IPS-18c (cell line): ENCODE measurements around the gene RNF220.

Experiments
- H3K4me3 ChIP-seq: 2 replicates; pipeline ENCODE4 v1.7.0; 2013; ENCODE audit warnings: low read depth, mild to moderate bottlenecking, low read length, moderate library complexity; ENCODE audit not compliant: insufficient read depth
- H3K9me3 ChIP-seq: one replicate; pipeline ENCODE4 v1.6.1; 2013; ENCODE audit warnings: mild to moderate bottlenecking, low read length, moderate library complexity; ENCODE audit not compliant: control insufficient read depth, insufficient read depth

The RNF220 gene

DNA sequence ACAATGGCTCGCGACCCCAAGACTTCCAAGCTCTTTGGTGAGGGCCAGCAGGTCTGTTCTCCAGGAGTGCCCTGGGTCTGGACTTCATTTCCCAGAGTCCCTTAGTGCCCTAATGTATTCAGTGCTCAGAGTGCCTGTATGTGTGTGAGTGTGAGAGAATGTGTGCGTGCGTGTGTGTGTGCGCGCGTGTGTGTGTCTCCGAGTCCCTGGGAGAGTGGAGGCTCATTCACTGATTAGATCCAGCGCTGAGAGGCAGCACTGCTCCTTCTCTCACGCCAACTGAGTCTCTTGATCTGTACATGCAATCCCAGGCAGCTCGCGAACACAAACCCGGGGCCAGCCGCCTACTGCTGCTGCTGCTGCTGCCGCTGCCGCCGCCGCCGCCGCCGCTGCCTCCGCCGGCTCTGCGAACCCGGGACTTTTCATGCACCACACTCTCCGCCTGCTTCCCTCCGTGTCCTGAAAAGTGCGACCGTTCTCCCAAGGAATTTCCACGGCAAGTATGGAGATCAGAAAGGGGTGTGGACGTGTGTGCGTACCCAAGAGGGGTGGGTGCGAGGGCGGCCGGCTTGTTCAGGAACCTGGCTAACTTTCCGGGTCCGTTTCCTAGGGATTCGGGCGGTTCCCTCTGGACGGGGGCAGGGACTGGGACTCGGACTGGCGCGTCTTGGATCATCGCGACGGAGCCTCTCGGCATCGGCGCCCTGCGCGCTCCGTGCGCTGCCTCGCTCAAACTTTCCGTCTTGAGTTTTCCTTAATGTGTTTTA is at the start of gene RNF220:
Gene RNF220 (plus strand): TSS at position 225 of the 767 bp plus-strand sequence.
- Histone ChIP-seq H3K9me3 (no peaks in the 10 kb centered on the region), H3K4me3 (peak within 1 kb of the TSS; percentile 73)

DNA sequence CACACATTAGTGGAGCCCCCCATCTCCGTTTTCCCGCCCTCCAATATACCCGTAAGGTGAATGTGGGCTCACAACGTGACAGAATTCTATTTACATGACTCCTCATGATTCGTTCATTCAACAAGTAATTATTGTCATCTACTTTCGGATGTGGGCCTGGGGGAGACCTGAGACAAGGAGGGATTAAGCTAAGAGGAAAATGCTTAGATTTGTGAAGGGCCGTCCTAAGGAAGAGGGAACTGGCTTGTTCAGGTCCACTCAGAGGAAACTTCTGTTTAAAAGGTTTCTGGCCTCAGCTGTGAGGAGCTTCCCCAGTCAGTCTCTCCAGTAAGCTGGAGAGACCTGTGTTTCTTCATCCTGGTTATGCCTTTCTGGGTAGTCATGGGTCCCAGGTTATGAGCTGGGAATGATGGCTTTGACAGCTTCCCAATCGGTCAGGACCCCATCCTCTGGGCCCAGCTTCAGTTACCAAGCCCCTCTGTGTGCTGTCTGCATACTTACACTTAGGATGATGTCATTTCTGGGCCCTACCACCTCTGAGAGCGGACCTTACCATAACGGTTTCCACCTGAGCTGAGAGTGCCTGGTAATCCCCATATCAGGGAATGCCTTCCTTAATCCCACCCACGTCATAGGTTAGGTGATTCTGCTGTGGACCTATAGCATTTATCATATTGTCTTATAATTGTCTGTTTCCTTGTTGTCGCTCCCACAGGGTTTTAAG is 49.3 kb upstream of the RNF220 start:
- H3K9me3 ChIP-seq, result no peaks in the 10 kb centered on the region
- H3K4me3 ChIP-seq, result 0 out of 2 replicates have a peak overlapping the region, but pooled peaks have one; percentile 21

- Histone ChIP-seq H3K4me3 (no peak overlapping the region), H3K9me3 (no peaks in the 10 kb centered on the region)
These were observed 47.3 kb upstream of the RNF220 start for GRCh38 chr1:44357710-44358109.

GRCh38 chr1:44359234-44359935 is 45.7 kb upstream of the RNF220 start:
- Histone ChIP-seq H3K9me3 (no peaks in the 10 kb centered on the region), H3K4me3 (no peak overlapping the region)

GRCh38 chr1:44361478-44361877 is 43.6 kb upstream of the RNF220 start:
- Histone ChIP-seq H3K4me3 (no peak overlapping the region), H3K9me3 (no peaks in the 10 kb centered on the region)

DNA sequence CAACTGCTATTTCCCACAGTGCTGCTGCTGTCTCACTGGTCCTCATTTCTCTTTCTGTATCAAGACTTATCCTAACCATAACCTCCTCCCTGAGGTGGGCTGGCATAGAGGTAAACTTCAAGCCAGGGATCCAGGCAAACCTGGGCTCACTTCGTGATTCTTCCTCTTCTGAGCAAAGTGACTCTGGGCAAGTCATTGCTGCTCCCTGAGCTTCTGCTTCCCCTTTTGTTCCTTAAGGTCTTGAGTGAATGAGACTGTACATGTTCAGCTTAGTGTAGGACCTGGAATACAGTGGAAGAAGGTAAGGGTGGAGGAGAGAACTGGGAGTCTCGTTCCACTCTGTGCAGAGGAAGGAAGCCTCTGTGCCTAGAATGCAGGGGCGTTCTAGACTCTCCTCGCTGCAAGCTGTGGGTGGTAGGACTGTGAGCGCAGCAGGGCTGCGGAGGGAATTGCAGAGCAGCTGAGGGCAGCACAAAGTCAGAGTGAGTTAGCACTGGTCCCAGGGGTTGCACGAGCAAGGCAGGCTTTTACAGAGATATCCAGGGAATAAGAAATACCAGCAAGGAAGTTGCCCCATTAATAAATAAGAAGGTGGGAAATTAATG is 38.6 kb upstream of the RNF220 start:
- H3K4me3 ChIP-seq, result no peak overlapping the region
- no peaks in the 10 kb centered on the region for H3K9me3 ChIP-seq

DNA sequence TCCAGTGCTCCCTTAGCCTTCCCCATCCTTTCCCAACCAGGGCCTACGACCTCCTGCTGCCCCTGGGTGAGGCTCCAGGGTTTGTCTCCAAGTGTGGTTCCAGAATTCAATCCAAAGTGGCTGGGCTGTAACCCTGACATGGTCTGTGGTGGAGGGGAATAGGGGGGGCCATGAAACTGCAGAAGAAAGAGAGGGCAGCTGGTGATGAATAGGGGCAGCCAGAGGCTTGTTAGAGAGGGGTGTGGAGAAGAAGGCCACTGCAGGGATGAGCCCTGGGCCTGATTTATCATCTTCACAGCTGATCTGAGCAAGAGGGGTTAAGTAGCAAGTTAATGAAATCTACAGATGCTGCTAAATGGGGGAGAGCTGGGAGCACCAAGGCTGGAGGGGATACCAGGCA is 37.1 kb upstream of the RNF220 start:
- H3K9me3 ChIP-seq, result no peaks in the 10 kb centered on the region
- no peak overlapping the region for H3K4me3 ChIP-seq

DNA sequence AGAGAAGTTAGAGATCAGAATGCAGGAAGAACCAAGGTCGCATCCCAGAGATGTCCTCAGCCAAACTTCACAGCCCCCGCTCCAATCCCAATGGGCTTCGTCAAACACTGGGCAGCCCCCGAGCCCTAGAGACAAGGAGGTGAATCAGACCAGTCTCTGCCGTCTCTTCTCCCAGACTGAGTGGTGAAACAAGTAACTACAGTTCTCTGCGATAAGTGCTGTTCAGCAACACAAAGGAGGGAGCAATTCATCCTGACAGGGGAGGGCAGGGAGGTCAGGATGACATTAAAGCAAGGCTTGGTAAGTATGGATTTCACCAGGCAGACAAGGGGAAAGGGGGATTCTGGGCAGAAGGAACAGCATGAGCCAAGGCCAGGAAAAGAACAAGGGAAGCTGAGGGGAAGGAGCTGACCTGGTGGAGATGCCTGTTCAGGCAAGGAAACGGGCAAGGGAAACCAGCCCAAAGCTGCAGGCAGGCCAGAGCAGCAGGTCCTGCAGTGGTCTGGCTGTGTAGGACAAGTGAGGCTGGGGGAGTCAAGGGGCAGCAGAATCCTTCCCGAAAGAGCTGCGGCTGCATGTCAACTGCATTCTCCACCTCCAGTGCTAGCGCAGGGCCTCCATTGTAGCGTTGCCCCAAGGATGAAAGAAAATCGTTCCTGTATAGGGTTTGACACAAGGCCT is 36.4 kb upstream of the RNF220 start:
- Histone ChIP-seq H3K9me3 (no peaks in the 10 kb centered on the region), H3K4me3 (no peak overlapping the region)

- Histone ChIP-seq H3K9me3 (no peaks in the 10 kb centered on the region), H3K4me3 (no peak overlapping the region)
These were observed 33.8 kb upstream of the RNF220 start for GRCh38 chr1:44371206-44371605.

GRCh38 chr1:44375547-44375946 is 29.5 kb upstream of the RNF220 start:
- H3K9me3 ChIP-seq, result no peaks in the 10 kb centered on the region
- no peak overlapping the region for H3K4me3 ChIP-seq

DNA sequence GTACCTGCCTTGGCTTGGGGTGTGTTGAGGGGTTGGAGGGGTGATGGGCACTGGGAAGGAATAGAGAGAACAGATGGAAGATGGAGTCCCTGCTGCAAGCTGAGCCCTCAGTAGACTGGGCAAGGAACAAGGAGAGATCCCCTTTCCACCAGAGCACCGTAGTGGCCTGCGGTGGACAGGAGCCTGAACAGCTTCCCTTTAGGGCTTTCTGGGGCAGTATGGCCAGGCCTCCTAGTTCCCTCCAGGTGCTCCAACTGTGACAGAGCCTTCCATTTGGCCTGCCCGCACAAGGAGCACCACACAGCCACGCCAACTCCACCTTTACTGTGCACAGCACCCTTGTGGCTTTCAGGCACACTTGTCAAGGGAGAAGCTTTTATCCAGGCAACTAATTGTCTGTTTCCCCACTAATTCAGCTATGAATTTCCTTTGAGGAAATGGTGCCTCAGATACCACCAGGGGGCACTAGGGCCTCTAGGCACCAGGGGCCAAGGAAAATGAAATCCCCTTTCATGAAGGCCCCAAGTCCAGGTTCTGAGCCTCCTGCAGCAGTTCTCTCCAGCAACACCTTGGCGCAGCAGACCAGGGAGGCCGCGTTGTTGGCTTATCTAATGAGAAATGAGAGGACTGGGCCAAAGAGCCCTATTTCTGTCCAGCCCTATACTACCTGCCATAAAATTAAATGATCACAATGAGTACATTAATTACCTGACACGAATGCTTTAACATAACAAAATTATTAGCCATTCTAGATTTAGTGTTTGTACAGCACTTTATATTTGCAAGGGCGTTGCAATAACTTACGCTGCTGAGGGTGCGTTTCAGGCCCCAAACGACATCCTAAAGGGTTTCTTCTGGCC is 26.9 kb upstream of the RNF220 start:
- no peak overlapping the region for H3K4me3 ChIP-seq
- H3K9me3 ChIP-seq, result no peaks in the 10 kb centered on the region

GRCh38 chr1:44380666-44381177 is 24.3 kb upstream of the RNF220 start:
- Histone ChIP-seq H3K9me3 (no peaks in the 10 kb centered on the region), H3K4me3 (no peak overlapping the region)

- H3K4me3 ChIP-seq, result no peak overlapping the region
- no peaks in the 10 kb centered on the region for H3K9me3 ChIP-seq
These were observed 16.5 kb upstream of the RNF220 start for GRCh38 chr1:44388551-44388950.

DNA sequence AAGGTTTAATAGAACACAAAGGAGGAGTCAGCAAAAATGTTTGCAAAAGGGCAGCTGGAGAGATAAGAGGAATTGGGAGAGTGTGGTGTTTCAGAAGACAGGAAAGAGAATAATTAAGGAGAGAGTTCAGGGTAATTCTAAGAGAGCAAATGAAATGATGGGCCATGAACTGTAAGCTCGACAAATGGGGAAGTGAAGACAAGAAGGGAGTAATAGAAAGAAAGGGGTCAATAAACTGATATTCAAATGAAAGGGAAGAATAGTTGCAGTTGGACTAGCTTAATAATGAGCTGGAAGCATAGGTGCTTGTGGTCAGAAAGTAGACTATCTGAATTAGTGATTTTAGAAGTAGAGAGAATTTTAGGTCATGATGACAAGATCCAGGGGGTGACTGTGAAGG is 15.6 kb upstream of the RNF220 start:
- Histone ChIP-seq H3K9me3 (no peaks in the 10 kb centered on the region), H3K4me3 (no peak overlapping the region)

GRCh38 chr1:44390277-44390676 is 14.8 kb upstream of the RNF220 start:
- no peak overlapping the region for H3K4me3 ChIP-seq
- H3K9me3 ChIP-seq, result no peaks in the 10 kb centered on the region
